Activated gamma-delta T cell (primary cell): ENCODE results near the gene PRAME.
A peak's percentile ranks its signal among the peaks of the same experiment; 100 is the strongest.
"Not testable (repeated sequence)": the region's sequence is repeated elsewhere in the genome, so short reads cannot be mapped to it uniquely, and the experiment has no call there.

Experiments
- DNase-seq: peaks from one replicate; lab custom pipeline; 2025; lab: John Stamatoyannopoulos, UW
- total RNA-seq, 2 donors: gene quantifications; one replicate each; lab custom pipeline; 2026; lab: John Stamatoyannopoulos, UW

Gene PRAME, protein sequence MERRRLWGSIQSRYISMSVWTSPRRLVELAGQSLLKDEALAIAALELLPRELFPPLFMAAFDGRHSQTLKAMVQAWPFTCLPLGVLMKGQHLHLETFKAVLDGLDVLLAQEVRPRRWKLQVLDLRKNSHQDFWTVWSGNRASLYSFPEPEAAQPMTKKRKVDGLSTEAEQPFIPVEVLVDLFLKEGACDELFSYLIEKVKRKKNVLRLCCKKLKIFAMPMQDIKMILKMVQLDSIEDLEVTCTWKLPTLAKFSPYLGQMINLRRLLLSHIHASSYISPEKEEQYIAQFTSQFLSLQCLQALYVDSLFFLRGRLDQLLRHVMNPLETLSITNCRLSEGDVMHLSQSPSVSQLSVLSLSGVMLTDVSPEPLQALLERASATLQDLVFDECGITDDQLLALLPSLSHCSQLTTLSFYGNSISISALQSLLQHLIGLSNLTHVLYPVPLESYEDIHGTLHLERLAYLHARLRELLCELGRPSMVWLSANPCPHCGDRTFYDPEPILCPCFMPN
- total RNA-seq = 0.04 to 0.05 reads per million in 2 donors

DNA sequence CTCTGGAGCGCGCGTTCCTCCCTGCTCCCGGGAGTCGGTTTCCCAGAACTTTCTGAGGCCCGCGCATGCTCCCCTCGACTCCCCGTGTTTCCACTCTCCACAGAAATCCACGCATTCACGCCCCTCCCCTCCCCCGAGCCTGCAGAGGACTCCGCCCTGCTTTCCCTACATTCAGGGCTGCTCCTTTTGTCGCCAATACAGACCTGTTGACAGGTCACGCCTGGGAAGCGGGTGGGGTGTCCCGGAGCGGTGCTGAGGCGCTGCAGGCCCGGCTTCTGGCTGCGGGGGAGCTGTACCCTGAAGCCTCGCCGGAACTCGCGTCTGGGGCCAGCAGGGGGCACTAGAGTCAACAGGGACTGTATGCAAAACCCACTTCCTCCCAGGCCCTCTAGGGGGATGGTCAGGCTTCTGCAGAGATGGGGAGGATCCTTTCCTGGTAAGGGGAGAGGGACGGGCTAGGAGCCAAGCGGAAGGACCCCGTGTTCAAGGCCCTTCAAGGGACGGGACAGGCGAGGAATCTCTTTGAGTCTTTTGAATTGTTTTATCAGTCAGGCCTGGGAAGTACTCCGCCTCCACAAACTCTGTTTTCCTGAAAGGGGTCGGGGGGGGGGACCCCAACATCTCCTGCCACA lies at the start of gene PRAME:
Gene PRAME, minus strand, starts transcription at position 294 of the 632 bp plus-strand sequence. CDS start 2,433 bp downstream, outside the sequence.
- peak; percentile 19 for DNase-seq

DNA sequence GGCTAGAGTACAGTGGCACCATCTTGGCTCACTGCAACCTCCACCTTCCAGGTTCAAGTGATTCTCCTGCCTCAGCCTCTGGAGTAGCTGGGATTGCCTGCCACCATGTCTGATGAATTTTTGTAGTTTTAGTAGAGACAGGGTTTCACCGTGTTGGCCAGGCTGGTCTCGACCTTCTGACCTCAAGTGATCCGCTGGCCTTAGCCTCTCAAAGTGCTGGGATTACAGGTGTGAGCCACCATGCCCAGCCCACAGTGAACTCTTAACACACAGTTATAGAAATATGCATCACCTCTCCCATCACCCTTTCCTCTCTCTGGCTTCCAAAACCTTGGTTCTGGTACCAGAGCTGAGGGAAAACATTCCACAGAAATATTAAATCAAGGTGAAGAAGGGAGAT lies 49.0 kb upstream of the PRAME start:
- DNase-seq = not testable (repeated sequence)

- no peak for DNase-seq
These were observed 46.0 kb upstream of the PRAME start for GRCh38 chr22:22605074-22605404.

DNA sequence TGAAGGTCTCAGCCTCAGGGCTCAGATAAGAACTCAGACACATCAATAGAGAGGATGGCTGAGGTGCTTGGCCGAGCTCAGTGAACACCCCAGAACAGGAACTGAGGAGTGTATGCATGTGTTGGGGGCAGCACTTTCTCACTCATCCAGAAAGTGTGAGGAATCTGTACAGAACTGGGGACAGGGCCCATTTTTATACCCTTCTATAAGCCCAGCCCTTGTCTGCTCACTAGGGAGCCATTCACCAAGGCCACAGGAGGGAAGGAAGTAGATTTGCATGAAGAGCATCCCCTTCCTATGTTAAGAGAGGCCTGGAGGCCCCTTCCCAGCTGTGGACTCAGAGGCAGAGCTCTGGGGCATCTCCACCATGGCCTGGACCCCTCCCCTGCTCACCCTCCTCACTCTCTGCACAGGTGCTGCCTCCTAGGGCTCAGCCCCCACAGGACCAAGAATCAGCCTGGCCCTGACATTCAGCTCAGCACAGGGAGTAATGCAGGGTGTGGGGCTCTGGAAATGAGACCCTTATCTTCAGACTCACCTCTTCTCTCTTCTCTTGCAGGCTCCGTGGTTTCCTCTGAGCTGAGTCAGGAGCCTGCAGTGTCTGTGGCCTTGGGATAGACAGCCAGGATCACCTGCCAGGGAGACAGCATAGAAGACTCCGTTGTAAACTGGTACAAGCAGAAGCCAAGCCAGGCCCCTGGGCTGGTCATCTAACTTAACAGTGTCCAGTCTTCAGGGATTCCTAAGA lies 45.4 kb upstream of the PRAME start:
- DNase-seq = no peak

DNA sequence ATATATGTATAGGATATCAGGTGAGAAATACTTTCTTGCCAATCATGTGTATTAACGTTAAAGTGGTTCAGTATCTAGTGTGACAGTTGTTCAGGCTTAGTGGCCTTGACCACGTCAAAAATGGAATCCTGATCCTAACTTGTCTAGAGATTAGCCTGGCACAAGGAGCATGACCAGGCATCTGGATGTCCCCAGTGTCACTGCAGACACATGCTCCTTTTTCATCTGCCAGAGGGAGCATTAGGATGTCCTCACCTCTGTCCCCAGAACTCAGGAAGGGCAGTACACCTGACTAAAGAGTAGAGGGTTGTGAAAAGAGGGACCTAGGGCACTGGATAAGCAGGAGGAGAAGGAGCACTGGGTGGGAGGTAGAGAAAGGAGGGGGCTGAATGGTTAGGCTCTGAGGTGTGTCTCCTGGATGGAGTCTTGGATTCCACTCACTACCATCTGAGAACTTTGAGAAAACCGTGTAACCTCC lies 44.4 kb upstream of the PRAME start:
- DNase-seq = no peak

DNA sequence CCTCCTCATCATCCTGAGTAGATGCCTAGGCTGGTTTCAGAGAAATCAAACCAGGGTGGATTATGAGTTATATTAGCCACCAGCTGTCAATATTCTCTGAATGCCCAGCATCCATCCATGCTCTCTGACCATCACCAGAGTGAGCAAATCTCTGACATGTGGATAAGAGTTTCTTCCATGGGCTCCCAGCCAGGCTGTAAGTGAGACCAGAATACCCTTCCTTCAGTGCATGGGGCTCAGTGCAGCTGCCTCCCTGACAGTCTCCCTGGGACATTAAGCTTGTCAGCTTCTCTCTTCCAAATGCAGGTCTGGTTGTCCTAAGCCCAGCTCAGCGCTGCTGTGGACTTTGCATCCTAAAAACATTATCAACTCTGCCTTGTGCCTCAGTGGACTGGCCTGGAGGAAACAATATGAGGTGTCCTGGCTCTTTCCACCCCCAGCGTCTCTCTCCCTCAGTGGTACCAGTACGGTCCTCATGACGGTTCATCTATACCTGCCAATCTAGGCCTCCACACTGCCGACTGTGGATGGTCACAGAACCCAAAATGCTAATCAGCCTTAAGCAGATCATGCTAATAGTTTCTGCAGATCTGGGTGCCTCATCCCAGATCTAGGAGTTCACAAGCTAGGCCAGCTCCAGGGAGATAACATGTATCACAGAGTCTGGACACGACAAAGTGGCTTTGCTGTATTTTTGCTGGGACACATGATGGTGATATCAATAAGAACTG lies 41.6 kb upstream of the PRAME start:
- DNase-seq = no peak

- DNase-seq = no peak
These were observed 40.2 kb upstream of the PRAME start for GRCh38 chr22:22599248-22599647.

DNA sequence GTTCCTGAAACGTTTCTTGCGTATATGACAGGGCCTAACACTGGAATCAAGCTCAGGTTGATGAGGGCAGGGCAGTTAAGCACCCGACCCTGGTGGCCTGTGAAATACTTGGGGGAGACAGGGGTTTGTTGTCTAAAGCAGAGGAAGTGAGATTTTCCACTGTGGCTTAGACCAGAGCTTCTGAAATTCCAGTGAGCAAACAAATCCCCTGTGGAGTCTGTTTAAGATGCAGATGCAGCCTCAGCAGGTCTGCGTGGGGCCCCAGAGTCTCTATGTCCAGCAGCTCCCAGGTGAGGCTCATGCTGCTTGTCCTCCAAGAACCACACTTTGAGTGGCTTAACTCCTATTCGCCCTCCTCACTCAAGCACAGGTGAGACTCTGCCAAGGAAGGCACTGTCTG lies 39.1 kb upstream of the PRAME start:
- no peak for DNase-seq

DNA sequence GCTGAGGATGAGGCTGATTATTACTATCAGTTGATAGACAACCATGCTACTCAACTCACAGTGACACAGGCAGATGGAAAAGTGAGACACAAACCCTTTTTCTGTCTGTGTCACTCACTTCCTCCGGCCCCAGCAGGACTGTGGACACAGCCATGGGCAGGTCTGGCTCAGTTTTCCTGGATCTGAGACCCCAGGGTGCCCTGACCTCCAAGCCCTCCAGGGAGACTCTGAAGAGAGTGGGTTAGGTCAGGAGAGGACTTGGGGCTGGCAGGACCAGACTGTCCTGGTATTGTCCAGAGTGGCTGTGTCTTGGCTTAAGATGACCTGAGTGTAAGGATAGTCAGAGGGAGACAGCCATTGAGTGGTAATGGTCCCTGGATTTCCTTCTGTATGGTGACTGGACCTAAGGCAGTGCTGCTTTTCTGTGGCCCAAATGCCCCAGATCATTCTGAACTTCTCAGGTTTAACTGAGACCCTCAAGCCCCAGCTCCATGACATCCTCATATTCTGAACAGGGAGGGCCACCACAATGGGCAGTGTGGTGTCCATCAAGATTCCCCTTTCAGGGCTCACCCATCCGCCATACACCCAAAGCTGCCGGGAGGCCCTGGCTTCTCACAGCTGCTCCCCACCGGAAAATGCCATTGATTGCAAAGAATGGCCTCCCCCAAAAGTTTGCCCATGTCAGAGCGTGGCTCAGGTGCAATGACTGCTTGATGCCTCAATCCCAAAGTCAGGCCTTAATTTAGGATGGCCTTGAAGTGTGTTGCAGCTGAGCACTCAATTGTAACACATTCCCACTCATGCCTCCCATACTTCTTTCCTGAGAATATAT lies 36.2 kb upstream of the PRAME start:
- no peak for DNase-seq

GRCh38 chr22:22593964-22594656 lies 35.0 kb upstream of the PRAME start:
- no peak for DNase-seq

DNA sequence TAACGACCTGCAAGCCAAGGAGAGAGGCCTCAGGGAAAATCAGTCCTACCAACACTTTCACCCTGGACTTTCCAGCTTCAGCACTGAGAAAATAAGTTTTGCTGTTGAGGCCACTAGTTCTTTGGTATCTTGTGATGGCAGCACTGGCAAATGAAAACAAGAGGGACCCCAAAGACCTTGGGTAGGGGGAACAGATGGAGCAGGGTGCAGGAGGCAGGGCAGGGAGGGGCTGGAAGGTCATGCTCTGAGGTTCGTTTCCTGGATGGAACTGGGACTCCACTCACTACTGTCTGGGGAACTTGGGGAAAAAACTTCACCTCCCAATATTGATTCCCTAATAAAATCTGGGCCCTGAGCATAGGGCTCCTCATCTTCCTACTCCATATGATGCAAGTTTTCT lies 34.2 kb upstream of the PRAME start:
- no peak for DNase-seq

- no peak for DNase-seq
These were observed 32.6 kb upstream of the PRAME start for GRCh38 chr22:22591348-22592299.

DNA sequence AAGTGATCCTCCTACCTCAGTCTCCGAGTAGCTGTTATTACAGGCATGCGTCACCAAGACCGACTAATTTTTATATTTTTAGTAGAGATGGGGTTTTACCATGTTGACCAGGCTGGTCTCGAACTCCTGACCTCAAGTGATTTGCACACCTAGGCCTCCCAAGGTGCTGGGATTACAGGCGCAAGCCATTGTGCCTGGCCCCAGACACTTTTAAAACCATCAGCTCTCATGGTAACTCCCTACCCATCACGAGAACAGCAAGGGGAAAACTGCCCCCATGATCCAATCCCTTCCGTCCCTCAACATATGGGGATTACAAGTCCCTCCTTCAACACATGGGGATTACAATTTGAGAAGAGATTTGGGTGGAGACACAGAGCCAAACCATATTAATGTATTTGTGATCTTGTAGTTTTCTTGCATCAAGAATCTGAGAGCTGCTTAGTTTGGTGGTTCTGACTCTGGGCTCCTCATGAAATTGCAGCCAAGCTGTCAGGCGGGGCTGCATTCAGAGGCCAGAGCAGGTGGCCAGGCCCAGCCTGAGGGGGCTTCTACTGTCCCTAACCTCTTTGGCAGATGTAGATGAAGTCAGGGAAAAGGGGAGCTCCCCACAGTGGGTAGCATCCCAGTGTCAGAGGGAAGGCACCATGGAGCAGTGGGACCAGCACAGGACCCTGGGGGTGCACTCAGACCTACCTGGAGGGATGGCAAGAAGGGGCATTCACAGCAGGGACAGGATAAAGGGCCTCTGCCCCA lies 31.2 kb upstream of the PRAME start:
- no peak for DNase-seq

- no peak for DNase-seq
These were observed 29.6 kb upstream of the PRAME start for GRCh38 chr22:22588485-22589164.

DNA sequence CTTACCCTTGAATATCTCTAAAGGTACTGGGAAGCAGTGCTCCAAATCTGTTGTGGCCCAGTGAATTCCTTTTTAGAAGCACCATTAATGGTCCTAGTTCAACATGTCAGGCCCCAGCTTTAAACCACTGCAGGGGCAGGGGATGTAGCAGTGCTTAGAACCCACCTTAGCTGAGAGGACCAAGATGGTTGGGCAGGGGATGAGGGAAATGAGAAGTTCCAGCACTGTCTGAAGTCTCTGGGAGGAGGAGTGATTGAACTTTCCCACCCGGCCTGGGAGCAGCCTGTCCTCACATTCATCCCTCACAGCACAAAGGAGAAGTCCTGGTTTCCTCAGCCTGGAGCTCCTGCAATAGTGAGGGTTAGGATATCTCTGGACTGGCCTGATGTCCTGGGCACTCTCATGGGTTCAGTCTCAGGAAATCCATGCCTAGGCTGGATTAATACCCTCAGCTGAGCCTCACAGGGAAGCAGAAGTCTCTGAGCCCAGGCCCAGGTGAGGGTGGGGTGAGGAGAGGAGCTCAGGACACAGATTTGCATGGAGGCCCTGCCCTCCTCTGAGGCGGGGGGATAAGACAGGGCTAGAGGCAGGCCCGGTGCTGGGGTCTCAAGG lies 28.6 kb upstream of the PRAME start:
- no peak for DNase-seq

DNA sequence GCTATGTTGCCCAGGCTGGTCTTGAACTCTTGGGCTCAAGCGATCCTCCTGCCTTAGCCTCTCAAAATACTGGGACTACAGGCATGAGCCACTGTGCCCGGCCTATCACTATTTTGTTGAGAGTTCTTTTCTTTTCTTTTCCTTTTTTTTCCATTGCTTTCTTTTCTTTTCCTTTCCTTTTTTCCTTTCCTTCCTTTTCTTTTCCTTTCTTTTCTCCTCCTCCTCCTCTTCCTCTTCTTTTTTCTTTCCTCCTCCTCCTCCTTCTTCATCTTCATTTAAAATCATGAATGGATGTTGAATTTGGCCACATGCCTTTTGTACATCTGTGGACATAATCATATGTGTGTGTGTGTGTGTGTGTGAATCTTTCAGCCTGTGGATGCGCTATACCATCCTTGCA lies 25.7 kb upstream of the PRAME start:
- DNase-seq = no peak

GRCh38 chr22:22583030-22583429 lies 24.0 kb upstream of the PRAME start:
- no peak for DNase-seq
